HG03280 (cell line): Measurements from ENCODE around the gene ATXN1.
"Not testable (repeated sequence)": the region's sequence is repeated elsewhere in the genome, so short reads cannot be mapped to it uniquely, and the experiment has no call there.

Experiments used
- ATAC-seq: cut with Tn5 transposase; IDR thresholded peaks from one replicate; pipeline ENCODE4 v1.9.1; 2021; ENCODE audit warnings: mild to moderate bottlenecking, moderate library complexity; ENCODE audit not compliant: unreplicated experiment

Gene ATXN1

GRCh38 chr6:16468991-16469615 is 292.2 kb downstream of the ATXN1 start:
- no peak for ATAC-seq

DNA sequence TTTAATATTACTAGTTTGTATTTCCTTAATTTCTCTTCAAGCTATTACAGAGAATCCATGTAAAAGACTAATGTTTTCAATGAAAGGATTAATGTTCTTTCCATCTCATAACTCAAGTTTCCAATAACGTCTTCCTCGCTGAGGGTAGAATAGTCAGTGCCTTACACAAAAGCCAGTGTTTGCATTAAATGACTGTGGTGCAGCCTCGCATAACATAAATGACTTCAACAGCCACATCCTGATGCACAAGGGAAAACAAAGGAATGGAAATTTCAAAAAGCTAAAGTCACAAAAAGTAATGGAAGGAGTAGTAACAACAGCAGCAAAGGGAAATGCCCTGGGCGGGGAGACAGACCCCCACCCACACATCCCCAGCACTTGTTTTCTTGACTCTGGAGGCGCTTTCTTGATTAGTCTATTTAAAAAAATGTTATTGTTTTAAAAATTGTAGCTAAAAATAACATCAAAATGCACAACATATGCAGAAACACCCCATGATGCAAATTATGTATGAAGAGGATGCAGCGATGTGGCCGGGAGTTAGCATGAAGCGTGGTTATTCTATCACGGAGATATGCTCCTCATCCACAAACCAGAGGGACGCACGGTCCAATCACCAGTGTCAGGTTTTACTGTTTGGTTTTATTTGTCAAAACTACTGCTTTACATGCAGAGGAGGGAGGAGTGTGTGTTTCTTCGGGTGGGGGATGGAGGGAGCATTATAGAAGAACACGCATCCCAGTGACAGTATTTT is 294.3 kb downstream of the ATXN1 start:
- ATAC-seq: no peak

DNA sequence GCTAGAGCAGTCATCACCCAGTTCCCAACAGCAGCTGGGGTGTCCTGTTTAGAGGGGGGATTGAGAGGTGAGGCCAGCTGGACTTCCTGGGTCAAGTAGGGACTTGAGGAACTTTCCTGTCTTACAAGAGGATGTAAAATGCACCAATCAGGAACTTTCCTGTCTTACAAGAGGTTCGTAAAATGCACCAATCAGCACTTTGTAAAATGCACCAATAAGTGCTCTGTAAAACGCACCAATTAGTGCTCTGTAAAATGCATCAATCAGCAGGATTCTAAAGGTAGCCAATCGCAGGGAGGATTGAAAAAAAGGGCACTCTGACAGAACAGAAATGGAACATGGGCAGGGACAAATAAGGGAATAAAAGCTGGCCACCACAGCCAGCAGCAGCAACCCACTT is 297.2 kb downstream of the ATXN1 start:
- ATAC-seq: no peak

DNA sequence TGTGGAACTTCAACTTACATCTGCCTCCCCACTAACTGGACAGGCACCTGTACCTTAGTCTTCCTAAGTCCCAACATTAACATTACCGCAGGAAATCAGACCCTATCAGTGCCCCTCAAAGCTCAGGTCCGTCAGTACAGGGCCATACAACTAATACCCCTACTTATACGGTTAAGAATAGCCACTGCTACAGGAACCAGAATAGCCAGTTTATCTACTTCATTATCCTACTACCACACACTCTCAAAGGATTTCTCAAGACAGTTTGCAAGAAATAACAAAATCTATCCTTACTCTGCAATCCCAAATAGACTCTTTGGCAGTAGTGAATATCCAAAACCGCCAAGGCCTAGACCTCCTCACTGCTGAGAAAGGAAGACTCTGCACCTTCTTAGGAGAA is 298.0 kb downstream of the ATXN1 start:
- not testable (repeated sequence) for ATAC-seq

GRCh38 chr6:16461491-16461890 is 299.8 kb downstream of the ATXN1 start:
- ATAC-seq: no peak

GRCh38 chr6:16459472-16459871 is 301.8 kb downstream of the ATXN1 start:
- ATAC-seq: not testable (repeated sequence)

DNA sequence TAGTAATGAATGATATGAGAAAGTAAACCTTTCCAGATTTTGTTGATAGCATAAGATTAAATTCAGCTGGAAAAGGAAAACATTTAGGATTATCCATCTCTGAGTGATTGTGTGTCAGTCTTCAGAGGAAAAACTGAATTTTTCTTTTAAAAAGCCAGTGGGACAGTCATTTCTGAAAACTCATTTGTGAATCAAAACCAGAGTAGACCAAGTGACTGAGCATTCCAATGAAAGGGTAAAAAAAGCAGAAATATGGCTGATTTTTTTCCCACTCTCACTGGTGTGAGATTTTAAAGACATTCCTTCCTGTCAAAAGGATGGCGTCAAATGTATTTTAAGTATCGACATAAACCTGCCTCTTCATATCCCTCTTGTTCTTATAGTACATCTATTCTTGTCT is 308.9 kb downstream of the ATXN1 start:
- no peak for ATAC-seq

DNA sequence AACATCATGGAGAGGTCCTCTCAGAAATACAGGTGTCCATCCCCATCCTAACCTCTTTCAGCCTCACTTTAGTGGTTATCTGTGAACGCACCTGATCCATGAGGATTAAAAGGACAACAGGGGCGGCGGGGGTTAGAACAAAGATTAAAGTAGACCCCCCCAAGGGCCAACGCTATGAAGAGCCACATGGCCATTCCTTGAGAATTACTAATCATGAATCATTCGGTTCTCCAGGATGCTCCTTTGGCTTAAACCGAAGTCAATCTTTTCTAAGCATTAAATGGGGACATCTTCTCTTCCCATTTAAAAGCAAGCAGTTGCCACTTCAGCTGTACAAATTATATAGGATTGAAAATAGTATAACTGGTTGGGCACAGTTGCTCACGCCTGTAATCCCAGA is 310.4 kb downstream of the ATXN1 start:
- ATAC-seq: no peak

- ATAC-seq: no peak
Observed at GRCh38 chr6:16450285-16450684, 311.0 kb downstream of the ATXN1 start.

- no peak for ATAC-seq
Observed at GRCh38 chr6:16446273-16446672, 315.0 kb downstream of the ATXN1 start.

DNA sequence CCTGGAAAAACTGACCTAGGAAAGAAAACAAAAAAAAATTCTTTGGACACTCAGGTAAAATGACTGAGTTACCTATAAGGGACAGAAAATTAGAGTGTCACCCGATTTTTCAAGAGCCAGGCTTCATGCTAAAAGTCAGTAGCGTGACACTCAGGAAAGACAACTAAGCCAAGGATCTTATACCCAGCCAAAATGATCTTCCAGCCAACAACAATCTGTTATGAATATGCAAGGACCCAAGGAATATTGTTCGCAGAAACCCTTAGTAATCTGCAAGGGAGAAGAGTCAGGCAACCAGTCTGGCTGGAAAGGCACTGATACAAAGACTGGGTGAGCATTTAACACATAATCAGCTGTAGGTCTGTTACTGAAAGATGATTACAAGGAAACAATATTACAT is 319.2 kb downstream of the ATXN1 start:
- ATAC-seq: no peak

GRCh38 chr6:16441262-16441661 is 320.0 kb downstream of the ATXN1 start:
- no peak for ATAC-seq

- no peak for ATAC-seq
Observed at GRCh38 chr6:16440636-16441212, 320.5 kb downstream of the ATXN1 start.

GRCh38 chr6:16438718-16439591 is 322.3 kb downstream of the ATXN1 start:
- no peak for ATAC-seq

DNA sequence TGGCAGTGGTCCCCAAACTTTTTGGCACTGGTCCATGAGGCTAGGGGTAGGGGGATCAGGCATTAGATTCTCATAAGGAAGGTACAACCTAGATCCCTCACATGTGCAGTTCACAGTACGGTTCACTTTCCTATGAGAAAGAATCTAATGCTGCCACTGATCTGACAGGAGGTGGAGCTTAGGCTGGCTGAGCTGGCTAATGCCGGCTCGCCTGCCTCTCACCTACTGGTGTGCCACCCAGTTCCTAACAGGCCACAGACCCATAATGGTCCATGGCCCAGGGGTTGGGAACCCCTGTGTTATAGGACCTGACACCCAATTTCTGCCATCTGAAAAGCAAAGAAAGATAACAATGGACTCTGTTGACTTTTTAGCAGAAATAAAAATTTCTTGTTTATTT is 323.3 kb downstream of the ATXN1 start:
- no peak for ATAC-seq

GRCh38 chr6:16437095-16437494 is 324.2 kb downstream of the ATXN1 start:
- no peak for ATAC-seq

- ATAC-seq: no peak
Observed at GRCh38 chr6:16436550-16436949, 324.7 kb downstream of the ATXN1 start.

GRCh38 chr6:16434885-16435284 is 326.4 kb downstream of the ATXN1 start:
- ATAC-seq: no peak

- no peak for ATAC-seq
Observed at GRCh38 chr6:16433338-16433890, 327.8 kb downstream of the ATXN1 start.

DNA sequence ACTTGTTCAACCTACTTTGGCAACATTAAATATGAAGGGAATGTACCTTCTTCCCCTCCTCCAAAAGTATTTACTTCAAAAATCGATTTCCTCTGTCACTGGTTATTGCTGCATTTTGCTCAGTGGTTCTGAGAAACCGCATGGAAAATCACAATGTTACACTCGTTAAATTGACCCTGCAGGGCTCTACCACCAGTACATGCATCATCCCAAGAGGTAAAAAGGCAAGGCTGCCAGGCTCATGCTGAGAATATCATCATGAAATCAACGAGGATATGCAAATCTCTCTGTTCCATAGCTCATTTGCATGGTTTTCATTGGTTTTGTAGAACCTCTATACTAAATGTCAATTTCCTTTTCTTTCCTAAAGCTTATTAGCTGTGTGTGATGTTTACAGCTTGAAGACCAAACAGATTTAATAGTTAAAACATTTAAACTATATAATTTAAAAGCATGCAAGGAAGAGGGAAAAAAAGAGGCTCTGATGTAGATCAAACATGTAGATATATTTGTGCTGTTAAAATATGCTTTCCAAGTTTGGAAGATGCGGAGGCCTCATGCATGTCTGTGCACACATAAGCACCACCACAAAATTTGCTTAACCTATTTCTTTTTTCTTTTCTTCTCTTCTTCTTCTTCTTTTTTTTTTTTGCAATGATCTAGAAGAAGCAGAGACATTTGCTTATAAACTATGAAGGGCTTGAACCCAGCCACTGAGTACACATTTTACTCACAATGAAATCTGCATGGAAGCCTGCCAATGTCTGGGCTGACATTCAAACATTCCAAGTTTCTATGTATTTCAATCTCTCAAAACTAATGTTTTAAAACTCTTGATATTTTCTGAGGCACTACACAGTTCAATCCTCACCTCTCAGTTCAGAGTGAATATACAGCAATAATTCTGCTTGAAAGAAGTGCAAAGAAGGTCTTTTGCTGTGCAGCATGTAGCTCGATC is 328.9 kb downstream of the ATXN1 start:
- ATAC-seq: no peak
